ENCODE data around the gene MECP2.
"Not testable (repeated sequence)": the region's sequence is repeated elsewhere in the genome, so short reads cannot be mapped to it uniquely, and the experiment has no call there.

The MECP2 gene

GRCh38 chrX:154097589-154098541, at the start of gene MECP2:
Gene MECP2, minus strand, starts transcription at chrX:154097717.
- peak; percentile 90 to 96 for DNase-seq

GRCh38 chrX:154144010-154144409, 46.5 kb upstream of the MECP2 start, which contains the start of gene OPN1LW:
Gene OPN1LW, plus strand, starts transcription at chrX:154144243. Its CDS starts 41 bp downstream, at chrX:154144284.
- DNase-seq, result not testable (repeated sequence)

- no peak for DNase-seq
Measured at GRCh38 chrX:154142950-154143745, 45.6 kb upstream of the MECP2 start.

DNA sequence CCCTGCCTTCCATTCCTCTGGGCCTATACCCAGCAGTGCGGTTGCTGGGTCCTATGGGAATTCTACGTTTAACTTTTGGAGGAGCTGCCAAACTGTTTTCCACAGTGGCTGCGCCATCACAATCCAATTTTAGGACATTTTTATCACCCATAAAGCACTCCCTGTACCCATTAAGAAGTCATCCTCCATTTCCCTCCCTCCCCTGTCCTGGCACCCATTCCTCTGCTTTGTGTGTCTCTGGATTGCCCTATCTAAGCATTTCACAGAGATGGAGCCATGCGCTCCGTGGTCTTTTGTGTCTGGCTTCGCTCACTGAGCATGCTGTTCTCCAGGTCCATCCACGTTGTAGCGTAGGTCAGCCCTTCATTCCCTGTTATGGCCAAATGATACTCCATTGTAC, 44.9 kb upstream of the MECP2 start:
- no peak for DNase-seq

DNA sequence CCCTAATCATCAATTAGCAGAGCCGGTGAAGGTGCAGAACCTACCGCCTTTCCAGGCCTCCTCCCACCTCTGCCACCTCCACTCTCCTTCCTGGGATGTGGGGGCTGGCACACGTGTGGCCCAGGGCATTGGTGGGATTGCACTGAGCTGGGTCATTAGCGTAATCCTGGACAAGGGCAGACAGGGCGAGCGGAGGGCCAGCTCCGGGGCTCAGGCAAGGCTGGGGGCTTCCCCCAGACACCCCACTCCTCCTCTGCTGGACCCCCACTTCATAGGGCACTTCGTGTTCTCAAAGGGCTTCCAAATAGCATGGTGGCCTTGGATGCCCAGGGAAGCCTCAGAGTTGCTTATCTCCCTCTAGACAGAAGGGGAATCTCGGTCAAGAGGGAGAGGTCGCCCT, 43.2 kb upstream of the MECP2 start:
- no peak for DNase-seq

DNA sequence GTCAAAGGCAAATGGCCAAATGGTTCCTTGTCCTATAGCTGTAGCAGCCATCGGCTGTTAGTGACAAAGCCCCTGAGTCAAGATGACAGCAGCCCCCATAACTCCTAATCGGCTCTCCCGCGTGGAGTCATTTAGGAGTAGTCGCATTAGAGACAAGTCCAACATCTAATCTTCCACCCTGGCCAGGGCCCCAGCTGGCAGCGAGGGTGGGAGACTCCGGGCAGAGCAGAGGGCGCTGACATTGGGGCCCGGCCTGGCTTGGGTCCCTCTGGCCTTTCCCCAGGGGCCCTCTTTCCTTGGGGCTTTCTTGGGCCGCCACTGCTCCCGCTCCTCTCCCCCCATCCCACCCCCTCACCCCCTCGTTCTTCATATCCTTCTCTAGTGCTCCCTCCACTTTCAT, 42.7 kb upstream of the MECP2 start:
- DNase-seq, result no peak

- DNase-seq, result no peak
Measured at GRCh38 chrX:154138857-154139256, 41.3 kb upstream of the MECP2 start.

- peak; percentile 19 to 72 for DNase-seq
Measured at GRCh38 chrX:154136627-154137161, 39.2 kb upstream of the MECP2 start.

GRCh38 chrX:154135458-154136229, 38.1 kb upstream of the MECP2 start:
- DNase-seq, result no peak

DNA sequence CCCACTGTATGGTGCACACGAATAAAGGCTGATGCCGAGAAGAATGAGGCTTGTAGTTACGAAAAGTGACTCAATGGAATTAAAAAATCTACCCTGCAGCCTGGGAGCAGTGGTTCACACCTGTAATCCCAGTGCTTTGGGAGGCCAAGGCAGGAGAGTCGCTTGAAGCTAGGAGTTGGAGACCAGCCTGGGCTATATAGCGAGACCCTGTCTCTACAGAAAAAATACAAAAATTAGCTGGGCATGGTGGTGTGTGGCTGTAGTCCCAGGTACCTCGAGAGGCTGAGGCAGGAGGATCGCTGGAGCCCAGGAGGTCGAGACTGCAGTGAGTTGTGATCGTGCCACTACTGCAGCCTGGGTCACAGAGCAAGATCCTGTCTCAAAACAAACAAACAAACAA, 34.8 kb upstream of the MECP2 start:
- no peak for DNase-seq

GRCh38 chrX:154131955-154132354, 34.4 kb upstream of the MECP2 start:
- no peak for DNase-seq

DNA sequence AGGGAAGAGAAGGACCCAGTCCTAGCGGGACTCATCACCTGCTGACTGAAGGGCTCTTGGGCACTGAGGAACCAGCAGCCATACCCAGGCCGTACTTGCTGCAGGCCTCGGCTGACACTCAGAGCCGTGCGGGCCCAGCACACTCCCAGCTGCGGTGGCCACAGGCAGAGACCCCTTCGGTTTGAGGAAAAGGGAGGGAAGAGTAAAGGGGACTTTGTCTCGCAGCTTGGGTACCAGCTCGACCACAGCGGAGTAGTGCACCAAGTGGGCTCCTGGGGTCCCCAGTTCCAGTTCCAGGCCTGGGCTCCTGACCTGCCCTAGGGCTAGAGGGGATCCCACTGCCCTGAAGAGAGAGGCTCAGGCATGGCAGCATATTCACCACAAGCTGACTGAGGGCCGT, 28.6 kb upstream of the MECP2 start:
- no peak for DNase-seq

DNA sequence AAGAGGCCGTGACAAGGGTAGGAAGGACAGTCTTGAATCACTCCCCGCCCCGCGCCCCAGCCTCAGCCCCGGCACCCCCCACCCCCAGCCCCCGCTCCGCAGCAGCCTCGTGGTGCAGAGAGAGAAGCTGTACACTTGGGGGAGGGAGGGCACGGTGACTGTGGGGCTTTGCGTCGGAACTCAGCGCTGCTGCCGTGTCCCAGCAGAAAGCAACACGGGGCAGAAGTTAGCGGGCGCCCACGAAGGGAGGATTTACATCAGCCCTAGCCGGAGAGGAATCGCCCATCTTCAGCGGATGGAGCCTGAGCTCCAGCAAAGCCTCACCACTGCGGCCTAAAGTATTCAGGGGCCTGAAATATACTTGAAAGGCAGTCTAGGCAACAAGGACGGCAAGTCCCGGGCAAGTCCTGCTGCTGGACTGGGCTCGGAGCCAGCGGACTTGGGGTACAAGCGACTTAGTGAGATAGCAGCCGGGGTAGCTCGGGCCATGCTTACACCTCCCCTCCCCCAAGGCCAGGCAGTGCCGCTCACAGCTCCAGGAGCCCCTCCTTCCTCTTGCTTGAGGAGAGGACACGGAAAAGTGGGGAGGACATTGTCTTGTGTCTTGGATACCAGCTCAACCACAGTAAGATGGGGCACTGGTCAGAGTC, 28.0 kb upstream of the MECP2 start:
- DNase-seq, result no peak

DNA sequence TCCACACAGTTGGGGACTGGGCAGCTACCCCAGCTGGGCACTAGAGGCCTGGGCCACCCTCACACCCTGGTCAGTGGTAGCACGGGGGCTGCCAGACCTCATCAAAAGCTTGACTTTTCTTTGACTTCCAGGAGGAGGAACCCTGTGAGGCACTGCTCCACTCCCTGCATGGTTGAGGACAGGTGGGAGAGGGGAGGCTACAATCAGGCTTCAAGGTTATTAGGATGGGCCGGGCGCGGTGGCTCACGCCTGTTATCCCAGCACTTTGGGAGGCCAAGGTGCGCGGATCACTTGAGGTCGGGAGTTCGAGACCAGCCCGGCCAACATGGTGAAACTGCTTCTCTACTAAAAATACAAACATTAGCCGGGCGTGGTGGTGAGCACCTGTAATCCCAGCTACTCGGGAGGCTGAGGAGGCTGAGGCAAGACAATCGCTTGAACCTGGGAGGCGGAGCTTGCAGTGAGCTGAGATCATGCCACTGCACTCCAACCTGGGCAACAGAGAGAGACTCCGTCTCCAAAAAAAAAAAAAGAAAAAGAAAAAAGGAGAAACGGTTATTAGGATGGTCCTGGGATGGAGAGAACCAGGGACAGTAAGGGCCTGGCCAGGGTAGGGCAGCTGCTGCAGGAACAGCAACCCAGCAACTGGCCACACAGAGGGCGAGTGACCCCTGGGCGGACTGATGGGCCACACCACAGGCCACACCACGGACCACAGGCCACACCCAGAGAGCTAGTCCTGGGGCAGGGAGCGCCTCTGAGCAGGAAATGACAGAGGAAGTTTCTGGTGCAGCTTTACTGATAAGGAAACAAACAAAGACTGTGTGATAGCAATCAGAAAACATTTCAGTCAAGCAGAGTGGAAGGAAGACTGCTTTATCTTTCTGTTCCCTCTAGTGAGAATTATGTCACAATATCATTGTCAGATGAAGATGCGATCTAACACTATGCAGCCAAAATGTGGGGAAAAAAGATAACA, 26.0 kb upstream of the MECP2 start:
- DNase-seq, result no peak

GRCh38 chrX:154121961-154122360, 24.4 kb upstream of the MECP2 start:
- DNase-seq, result no peak

- no peak for DNase-seq
Measured at GRCh38 chrX:154121207-154121606, 23.7 kb upstream of the MECP2 start.

DNA sequence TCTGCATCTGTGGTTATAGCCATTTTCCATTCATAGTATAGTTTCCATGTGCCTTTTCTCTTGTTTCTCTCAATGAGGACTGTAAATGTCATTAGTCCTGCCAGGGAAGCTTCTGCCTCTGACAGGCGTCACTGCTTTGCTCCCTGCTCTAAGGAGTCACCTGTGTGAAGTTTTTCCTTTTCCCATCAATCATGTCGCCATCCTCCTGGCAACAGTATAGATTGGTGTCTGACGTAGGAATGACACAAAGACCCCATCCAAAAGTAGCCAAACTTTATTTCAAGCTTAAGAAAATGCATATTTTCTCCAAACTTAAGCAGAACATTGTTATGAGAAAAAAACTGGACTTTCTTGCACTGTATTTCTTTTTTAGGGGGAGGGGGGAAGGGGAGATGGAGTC, 23.1 kb upstream of the MECP2 start:
- DNase-seq, result no peak

GRCh38 chrX:154117566-154117965, 20.0 kb upstream of the MECP2 start:
- DNase-seq, result no peak

GRCh38 chrX:154116426-154117211, 19.1 kb upstream of the MECP2 start:
- DNase-seq, result no peak

- DNase-seq, result no peak
Measured at GRCh38 chrX:154115750-154116149, 18.2 kb upstream of the MECP2 start.
